GF-D8 (cell line): ENCODE data around the gene SEMA3C.

Experiments used
- DNase-seq: peaks from one replicate; lab custom pipeline; 2025; lab: John Stamatoyannopoulos, UW

SEMA3C gene

DNA sequence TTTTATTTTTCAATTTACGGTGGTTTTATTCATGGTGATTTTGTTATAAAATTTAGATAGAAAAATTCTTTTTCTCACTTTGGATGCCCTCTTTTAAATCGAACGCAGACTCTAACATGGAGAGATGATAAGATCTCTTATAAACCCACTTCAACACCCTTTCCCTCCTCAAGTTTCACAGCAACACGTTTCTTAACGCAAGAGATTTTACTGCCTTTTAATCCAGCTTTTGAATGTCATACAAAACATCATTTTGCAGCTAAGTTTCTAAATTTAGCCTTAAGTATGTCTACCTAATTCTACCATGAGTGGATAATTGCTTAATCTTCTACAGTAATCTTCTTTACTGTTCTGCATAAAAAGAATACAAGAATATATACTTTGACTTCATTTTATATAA lies 70.0 kb downstream of the SEMA3C start:
- DNase-seq, result no peak

DNA sequence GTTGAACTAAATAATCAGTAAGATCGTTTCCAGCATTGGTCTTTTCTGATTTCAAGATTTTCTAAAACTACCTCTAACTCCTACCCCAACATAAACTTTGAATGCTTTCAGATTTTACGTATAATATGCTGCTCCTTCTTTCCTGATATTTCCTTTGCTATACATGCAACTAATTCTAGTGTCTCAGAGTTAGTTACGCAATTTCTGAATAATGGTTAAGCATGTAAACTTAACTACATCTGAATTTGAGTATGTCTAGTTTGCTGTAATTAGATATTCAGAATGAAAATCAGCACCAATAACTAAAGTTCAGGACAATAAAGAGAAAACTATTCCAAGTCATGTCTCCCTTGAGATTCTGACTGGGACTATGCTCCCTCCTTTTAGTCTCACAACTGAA lies 71.0 kb downstream of the SEMA3C start:
- DNase-seq, result no peak

DNA sequence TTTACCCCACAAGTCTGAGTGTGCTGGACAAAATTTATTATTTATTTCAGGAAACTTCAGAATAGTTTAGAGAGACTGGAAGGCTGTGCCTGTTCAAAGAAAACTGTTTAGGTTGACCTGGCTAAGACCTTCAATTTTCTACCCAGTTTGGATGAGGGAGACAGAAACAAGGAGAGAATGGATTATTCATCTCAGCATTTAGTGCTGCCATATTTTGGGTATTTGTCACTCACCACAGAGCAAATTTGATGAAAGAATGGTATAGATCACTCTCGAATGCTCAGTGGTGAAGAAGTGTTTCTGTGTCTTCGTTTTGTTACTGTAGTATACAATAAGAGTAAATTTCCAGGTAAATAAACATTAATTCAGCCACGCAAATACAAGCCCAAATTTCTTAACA lies 71.8 kb downstream of the SEMA3C start:
- DNase-seq, result no peak

DNA sequence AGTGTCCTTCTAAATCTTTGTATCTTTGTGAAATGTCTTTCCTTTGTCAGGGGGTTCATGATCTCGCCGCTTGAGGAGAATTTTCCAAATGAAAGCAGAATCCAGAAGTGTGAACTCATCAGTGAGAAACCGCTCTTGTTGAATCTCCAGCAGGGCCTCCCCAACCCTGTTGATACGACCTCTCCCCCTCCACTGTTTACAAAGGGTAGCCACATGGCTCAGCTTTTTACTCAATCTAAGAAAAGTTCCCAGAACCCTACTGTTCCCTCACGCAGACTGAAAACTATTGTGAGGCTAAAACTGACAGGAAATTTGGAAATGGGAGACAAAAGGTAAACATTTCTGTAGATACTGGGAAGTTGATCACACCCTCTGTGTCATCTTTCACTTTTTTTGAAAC lies 73.9 kb downstream of the SEMA3C start:
- no peak for DNase-seq

DNA sequence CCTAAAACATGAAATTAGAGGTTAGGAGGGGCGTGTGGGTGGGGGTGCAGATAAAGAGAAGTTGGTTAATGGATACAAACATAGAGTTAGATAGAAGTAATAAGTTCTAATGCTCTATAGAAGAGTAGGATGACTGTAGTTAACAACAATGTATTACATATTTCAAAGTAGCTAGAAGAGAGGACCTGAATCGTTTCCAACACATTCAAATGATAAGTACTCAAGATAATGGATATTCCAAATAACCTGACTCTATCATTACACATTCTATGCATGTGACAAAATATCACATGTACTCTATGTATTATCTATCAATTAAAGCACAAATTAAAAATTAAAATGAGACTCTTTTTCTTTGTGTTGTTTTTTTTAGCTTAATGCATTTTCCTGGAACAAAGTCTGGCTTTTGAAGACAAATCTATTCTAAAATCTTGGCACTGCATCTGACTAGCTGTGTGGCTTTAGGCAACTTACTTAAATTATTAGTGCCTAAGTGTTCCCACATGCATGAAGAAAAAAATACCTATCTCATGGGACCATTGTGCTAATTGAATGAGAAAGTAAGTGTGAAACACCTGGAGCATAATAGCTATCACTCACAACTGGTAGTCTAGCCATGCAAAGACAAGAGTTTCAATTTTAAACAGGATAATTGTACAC lies 75.7 kb downstream of the SEMA3C start:
- no peak for DNase-seq

DNA sequence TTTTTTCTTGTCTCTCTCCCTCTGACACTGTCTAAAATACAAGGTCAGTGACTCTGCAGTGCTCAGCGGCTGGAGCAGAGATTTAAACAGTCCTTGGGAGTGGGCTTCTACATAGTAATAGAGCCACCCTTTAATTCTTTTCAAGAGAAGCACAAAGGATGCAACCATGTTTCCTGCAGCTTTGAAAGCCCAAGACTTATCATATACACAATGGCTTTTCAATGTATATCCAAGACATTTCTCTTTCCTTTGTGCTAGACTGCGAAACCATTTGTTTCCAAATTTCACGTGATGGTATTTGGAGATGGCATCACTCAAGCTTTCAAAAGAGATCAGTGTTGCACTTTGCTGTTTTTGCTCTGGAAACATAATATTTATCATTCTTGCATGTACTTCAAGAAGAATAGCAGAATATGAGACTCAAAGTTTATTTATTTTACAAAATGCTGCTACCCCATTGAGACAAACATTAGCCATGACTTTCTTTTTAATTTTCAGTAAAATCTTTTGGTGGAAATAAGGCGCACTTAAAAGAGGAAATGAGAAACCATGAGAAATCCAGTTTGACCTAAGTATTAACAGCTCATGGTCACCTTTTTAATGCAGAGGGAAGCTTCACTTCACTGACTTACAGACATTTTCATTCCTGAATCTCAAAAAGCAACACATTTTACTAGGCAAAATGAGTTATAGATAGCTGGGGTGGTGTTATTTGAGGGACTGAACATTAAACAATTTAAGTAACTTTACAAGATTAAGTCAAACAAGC lies 76.6 kb downstream of the SEMA3C start:
- DNase-seq, result no peak

DNA sequence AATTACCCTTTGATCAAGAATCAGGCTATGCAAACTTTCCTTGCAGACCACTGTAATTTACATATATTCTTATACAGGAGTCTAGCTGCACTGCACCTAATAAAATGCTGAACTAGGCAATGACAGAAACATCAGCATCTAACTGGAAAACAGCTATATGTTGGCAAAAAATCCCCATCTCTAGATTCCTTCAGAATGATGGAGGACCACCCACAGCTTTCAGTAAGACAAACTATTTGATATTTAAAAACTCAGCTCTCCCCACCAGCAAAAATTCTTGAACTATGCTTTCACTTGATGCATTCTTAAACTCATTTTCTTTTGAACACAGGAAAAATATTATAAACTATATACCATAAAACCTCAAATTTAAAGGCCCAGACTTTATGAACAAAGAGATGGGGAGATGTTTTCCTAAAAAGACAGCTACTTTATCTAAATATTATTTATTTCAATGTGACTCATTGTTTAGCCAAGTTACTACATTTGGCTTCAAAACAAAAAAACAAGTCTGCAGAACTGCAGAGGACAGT lies 77.4 kb downstream of the SEMA3C start:
- no peak for DNase-seq

DNA sequence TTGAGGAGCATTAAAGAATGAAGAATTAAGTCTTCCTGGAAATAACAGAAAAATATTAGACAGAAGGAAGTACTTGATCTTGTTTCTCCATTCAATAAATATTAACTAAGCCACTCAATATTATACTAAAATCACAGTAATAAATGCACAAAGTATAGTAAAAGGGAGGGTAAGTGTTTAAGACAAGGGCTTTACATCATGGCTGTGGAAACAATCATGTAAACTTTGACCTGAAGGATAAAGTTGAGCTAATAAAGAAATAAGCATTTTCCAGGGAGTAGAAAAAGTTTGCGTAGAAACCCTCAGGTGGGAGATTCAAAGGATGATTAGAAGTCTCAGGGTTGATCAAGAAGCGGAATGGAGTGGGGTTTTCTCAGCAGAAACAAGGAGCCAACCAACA lies 78.2 kb downstream of the SEMA3C start:
- DNase-seq, result no peak

DNA sequence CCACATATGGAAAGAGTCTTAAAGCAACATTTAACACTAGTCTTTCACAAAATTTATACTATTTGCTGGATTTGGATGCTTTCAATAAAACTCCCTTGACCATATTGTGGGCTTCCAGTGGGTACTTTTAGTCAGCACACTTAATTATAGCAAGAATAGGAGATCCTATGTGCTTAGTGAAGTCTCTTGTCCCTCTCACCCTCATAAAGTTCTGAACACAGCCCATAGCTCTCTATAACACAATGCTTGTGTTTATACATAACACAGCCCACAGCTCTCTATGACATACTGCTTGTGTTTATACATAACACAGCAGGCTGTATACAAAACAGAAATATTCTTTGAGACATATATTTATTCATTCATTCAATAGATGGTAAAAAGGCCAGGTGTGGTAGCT lies 79.0 kb downstream of the SEMA3C start:
- DNase-seq, result no peak

DNA sequence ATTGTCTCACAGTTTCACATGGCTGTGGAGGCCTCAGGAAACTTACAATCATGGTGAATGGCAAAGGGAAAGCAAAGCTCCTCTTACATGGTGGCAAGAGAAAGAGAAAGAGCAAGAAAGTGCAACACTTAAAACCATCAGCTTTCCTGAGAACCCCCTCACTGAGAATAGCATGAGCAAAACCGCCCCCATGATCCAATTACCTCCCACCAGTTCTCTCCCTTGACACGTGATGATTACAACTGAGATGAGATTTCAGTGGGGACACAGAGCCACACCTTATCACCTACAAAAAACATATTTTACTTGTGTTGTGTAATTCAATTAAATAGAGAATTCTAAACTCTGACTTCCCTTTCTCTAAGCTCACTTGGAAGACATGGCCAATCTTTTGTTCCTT lies 80.2 kb downstream of the SEMA3C start:
- no peak for DNase-seq

DNA sequence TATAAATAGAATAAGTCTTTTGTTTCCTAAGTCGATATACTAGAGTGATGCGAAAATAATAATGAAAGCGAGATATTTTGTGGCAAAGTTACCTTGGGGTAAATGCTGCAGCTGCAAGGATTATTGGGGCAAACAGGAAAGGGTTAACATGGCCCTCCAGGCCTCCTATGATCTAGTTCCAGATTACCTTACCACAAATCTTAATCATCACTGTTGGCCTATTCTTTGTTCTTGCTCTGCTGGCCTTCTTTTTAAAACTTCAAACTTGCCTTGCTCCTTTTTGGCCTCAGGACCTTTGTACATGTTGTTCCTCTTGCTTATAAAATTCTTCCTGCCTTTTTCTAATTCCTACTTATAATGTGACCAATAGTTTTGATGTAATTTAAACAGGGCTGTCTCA lies 81.5 kb downstream of the SEMA3C start:
- DNase-seq, result no peak

DNA sequence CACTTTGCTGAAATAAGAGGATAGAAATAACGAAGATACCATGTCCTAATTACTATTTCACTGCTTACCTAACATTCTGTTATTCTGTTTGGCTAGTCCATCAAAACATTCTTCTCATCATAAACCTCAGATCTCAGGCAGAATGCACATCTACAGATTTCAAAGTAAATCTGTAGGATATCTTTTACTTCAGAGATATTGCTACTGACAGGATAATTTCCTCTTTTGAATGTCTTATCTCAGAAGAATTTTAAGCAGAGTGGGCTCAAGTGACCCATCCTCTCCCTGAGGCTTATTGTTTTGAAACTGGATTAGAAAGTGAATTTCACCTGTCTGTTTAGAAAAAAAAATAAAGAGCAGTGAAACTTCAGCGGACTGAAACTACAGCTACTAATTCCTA lies 83.6 kb downstream of the SEMA3C start:
- no peak for DNase-seq

DNA sequence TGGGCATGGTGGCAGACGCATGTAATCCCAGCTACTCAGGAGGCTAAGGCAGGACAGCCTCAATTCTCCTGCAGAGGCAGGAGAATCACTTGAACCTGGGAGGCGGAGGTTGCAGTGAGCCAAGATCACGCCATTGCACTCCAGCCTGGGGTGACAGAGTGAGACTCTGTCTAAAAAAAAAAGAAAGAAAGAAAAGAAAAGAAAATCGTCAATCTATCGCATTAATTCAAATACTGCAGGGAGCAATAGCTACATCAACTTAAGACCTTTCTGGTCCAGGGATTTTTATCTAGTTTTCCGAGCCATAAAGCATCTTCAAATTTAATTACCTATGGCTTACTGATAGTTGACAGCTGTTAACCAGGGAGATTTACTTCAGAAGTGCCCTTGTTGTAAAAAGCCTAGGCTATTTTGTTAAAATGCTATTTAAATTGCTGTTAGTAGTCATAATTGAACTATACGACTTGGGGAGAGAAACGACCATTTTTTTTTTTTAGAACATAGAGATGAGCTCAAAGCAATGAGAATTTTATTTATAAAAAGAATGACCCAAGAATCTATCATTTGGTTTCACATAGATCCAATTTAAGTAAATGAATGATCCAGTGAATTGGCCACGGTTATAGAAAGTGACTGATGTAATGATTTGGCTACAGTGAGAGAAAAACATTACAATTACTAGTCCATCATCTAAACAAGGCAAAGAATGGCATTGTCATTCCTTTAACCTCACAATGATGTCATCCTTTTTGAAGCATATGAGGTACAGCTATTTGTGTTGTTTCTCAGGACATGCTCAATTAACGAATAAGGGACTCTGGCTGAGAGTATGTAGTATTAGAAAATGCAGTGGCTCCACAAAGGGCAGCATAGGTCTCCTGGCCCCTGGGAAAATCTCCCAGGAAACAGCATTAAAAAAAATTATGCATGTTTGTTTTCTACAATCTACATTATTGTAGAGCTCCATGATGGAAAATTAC lies 85.3 kb downstream of the SEMA3C start:
- DNase-seq, result no peak

DNA sequence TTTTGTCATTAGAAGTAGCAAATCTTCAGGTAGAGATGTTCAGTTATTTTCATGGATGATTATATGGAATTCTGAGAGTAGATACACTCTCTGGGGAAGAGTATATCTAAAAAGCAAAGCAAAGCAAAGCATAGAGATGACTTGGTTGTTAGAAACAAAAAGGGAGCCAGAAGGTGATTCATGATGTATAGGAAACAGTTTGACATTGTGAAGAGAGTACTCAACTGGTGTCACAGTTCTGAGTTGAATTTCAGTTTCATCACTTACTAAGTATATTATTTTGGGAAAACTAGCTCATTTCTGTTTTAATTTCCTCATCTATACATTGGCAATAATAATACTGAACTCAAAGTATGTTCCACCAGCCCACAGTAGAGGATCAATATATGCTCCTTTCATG lies 86.8 kb downstream of the SEMA3C start:
- DNase-seq, result no peak

DNA sequence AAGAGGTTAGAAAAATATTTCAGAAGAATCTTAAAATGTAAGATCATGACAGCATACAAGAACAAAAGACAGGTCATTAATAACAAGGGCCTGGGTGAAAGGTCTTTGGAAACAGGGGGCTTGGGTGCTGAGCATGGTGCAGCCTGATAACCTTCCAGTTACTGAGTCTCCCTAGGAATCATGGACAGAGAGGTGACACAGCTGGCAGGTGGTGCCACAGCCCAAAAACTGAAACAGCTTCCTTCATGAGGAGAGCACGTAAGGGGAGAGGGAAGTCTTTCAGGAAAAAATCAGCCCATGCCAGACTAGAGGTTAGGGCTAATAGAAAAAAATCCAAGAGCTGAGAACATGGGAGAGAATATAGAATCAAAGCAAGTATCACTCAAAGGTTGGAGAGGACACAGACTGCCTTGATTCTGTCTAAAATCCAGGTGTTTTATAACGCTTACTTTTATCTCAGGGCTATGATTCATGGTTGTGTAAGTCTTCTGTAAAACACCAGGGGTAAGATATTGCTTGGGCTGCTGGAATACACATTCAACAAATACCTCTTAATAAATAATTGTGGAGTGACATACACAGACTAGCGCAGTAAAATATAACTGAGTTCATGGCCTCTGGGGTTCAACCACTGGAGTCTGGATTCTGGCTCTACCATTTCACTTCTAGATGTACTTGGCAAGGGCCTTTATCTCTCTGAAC lies 88.1 kb downstream of the SEMA3C start:
- DNase-seq, result no peak

DNA sequence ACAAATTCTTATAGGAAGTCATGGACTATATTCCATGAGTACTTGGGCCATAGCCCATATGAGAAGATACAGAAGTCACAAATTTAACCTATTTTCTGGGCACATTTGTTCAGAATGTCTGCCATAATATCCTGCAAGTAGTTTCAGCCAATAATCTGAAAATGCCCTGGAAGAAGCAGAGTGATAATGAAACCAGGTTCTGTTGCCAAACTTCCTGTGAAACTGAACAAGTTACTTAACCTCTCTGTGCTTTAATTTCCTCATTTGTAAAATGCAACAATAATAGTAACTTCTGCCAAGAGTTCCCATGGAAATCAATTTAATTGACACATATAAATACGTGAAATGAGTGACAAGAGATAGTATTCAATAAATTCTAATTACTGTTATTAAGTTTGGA lies 88.8 kb downstream of the SEMA3C start:
- no peak for DNase-seq

DNA sequence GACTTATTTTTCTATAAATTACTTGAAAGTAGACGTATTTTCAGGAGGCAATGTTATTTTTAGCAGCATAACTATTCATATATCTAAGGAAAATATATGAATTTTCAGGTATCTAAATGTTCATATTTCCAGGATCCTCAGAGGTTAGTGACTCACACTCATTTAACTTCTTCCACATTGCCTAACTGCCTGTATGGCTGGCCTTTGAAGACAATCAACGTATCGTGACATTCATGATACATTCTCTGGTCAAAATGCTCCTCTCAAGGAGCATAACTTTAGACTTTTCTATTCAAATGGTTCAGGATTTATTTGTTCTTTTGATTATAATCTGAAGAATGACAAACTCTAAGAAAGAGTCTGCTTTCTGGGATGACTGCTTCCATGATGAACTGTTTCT lies 89.3 kb downstream of the SEMA3C start:
- DNase-seq, result no peak

DNA sequence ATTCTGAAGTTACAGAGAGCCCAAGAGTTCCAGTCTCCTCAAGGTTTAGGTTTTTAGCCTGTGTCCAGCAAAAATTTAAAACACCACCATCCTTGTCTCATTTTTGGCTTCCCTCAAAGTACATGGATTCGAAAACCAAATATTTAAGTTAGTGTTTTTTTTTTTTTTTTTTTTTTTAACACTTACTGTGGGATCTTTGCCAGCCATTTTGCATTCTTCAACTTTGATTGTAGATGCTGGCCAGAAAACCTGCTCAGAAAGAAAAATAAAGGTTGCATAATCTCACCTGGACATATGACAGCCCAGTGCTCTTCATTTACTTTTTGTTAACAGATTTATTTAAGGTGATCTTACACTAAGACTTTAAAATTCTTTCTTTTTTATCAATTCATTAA lies 91.6 kb downstream of the SEMA3C start:
- no peak for DNase-seq

DNA sequence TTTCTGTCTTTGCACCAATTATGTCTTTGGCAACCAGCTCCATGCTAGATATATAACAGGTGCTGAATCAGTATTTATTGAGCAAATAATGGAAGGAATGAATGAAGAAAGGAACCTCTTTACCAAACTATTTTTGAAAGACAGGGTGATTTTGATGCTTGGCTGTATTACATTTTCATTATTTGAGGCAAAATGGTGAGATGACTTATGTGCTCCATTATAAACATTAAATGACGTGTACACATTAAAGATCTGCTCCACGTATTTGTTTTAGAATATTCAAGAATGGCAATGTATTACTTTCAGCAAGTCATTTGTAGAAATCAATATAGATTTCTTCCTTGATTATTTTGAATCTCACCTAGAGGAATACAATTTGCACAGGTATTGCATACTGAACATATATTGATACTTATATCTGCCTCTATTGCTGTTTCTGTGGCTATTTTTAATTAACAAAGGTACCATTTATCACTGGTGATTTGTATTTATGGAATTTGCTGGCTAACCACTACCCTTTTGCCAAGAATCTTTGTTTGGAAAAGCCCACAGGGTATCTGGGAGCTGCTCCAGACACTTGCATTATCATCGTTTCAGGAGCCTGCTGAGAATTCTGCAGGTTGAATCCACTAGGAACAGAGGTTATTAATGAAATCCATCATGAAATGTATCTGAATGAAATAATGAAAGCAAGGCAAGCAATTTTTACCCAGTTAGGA lies 92.2 kb downstream of the SEMA3C start:
- no peak for DNase-seq

DNA sequence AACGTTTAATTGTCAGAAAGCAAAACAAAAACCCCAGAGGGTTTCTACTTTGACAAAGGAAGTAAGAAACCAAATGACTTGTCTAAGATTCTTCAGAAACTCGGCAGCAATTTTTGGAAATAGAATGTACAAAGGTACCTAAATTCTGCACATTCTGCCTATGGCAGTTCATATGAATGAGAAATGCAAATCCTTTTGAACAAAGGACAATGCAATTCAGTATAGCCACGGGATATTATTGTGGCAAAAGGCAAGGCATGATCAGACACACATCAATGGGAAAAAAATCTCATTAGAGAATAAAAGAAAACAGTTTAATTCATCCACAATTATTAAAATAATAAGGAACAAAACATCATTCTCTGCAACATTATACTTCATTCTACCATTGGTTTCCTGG lies 93.4 kb downstream of the SEMA3C start:
- no peak for DNase-seq

DNA sequence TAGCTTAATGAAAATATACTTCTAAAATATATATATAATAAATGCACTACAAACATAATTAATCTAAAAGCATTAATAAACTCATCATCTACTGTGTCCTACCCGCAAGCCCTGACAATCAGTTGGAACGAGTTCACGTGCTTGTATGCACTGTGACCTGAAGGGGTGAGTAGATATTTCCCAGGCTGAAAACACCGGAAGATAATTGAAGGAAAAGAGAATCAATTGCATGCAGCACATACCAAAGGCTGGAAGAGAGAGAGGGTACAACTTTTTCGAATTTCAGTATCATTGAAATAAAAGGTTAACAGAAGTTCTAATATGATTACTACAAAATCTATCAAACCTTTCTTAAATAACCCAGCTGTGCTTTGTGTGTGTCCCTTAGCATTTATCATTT lies 94.6 kb downstream of the SEMA3C start:
- DNase-seq, result no peak
